ENCODE results near the gene WDR5B.

Gene WDR5B

DNA sequence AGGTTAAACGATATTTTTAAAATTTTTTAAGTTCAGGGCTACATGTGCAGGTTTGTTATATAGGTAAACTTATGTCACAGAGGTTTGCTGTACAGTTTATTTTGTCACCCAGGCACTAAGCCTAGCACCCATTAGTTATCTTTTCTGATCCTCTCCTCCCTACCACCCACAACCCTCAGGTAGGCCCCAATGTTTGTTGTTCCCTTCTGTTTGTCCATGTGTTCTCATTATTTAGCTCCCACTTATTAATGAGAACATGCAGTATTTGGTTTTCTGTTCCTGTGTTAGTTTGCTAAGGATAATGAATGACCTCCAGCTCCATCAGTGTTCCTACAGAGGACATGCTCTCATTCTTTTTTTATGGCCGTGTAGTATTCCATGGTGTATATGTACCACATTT lies 16.9 kb downstream of the WDR5B start:
- TF ChIP-seq POLR2AphosphoS5 (IDR thresholded peaks at IDR 0.05; ENCODE audit: low read depth, low read length), result no peak
- no peak for TF ChIP-seq TAF1 (IDR thresholded peaks at IDR 0.05; ENCODE audit: borderline replicate concordance, insufficient read depth, low read length)
- TF ChIP-seq REST (IDR thresholded peaks at IDR 0.05; ENCODE audit: insufficient read depth in 1 of 2, low read depth in 2 of 2, low read length in 2 of 2), result no peak
- no peak for TF ChIP-seq FOXP2 (optimal IDR thresholded peaks at IDR 0.05; ENCODE audit: borderline replicate concordance, extremely low read depth, extremely low read length, insufficient read depth)
- TF ChIP-seq SIN3A (IDR thresholded peaks at IDR 0.05; ENCODE audit: borderline replicate concordance, insufficient read depth, low read length), result no peak

GRCh38 chr3:122397201-122397600 lies 18.7 kb downstream of the WDR5B start:
- no peak for TF ChIP-seq POLR2AphosphoS5 (IDR thresholded peaks at IDR 0.05; ENCODE audit: low read depth, low read length)
- TF ChIP-seq TAF1 (IDR thresholded peaks at IDR 0.05; ENCODE audit: borderline replicate concordance, insufficient read depth, low read length), result no peak
- TF ChIP-seq REST (IDR thresholded peaks at IDR 0.05; ENCODE audit: insufficient read depth in 1 of 2, low read depth in 2 of 2, low read length in 2 of 2), result no peak
- TF ChIP-seq FOXP2 (optimal IDR thresholded peaks at IDR 0.05; ENCODE audit: borderline replicate concordance, extremely low read depth, extremely low read length, insufficient read depth), result no peak

DNA sequence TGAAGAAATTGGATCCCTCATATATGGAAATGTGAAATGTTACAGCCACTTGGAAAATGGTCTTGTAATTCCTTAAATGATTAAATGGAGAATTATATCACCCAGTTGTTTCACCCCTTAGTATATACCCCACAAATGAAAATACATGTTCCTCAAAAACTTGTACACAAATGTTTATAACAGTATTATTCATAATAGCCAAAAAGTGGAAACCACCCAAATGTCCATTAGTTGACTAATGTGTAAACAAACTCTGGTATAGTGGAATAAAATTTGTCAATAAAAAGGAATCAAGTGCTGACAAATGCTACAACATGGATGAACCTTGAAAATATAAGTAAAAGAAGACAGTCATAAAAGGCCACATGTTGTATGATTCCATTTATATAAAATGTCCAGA lies 19.4 kb downstream of the WDR5B start:
- no peak for TF ChIP-seq FOXP2 (optimal IDR thresholded peaks at IDR 0.05; ENCODE audit: borderline replicate concordance, extremely low read depth, extremely low read length, insufficient read depth)
- no peak for TF ChIP-seq POLR2AphosphoS5 (IDR thresholded peaks at IDR 0.05; ENCODE audit: low read depth, low read length)
- TF ChIP-seq REST (IDR thresholded peaks at IDR 0.05; ENCODE audit: insufficient read depth in 1 of 2, low read depth in 2 of 2, low read length in 2 of 2), result no peak
- TF ChIP-seq SIN3A (IDR thresholded peaks at IDR 0.05; ENCODE audit: borderline replicate concordance, insufficient read depth, low read length), result no peak
- TF ChIP-seq TAF1 (IDR thresholded peaks at IDR 0.05; ENCODE audit: borderline replicate concordance, insufficient read depth, low read length), result no peak

DNA sequence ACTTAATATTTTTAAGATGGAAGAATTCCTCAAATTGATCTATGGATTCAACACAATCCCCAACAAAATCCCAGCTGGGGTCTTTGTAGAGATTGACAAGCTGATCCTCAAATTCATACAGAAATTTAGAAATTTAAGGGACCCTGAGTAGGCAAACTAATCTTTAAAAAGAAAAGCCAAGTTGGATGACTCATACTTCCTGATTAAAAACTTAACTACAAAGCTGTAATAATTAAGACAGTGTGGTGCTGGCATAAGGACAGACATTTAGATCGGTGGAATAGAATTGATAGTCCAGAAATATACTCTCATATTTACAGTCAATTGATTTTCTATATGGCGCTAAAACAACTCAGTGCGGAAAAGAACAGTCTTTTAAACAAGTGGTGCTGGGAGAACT lies 20.3 kb downstream of the WDR5B start:
- no peak for TF ChIP-seq TAF1 (IDR thresholded peaks at IDR 0.05; ENCODE audit: borderline replicate concordance, insufficient read depth, low read length)

DNA sequence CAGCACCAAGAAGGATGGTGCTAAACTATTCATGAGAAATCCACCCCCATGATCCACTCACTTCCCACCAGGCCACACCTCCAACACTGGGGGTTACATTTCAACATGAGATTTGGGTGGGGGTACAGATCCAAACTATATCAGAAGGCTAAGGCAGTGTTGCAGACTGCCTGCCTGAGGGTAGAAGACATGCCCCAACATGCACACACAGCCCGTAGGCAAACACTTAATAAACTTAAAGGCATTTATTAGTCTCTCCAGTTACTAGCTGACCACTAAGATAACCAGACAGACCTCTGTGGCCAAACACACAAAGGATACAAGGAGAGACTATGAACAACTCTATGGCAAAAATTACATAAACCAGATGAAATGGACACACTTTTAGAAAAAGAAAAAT lies 21.7 kb downstream of the WDR5B start:
- no peak for TF ChIP-seq TAF1 (IDR thresholded peaks at IDR 0.05; ENCODE audit: borderline replicate concordance, insufficient read depth, low read length)

- TF ChIP-seq REST (IDR thresholded peaks at IDR 0.05; ENCODE audit: insufficient read depth in 1 of 2, low read depth in 2 of 2, low read length in 2 of 2) (no peak), POLR2AphosphoS5 (IDR thresholded peaks at IDR 0.05; ENCODE audit: low read depth, low read length) (no peak), SIN3A (IDR thresholded peaks at IDR 0.05; ENCODE audit: borderline replicate concordance, insufficient read depth, low read length) (no peak), FOXP2 (optimal IDR thresholded peaks at IDR 0.05; ENCODE audit: borderline replicate concordance, extremely low read depth, extremely low read length, insufficient read depth) (no peak), TAF1 (IDR thresholded peaks at IDR 0.05; ENCODE audit: borderline replicate concordance, insufficient read depth, low read length) (no peak)
These were observed 22.7 kb downstream of the WDR5B start for GRCh38 chr3:122392868-122393844.

Measured in PFSK-1 (cell line).